Neural progenitor cell (in vitro differentiated cells): ENCODE results near the gene ADCY6. TPM values are rescaled to one million over a fixed set of nuclear protein-coding genes. Genes with fewer than 3 reads are reported as not detected.

Experiments
- DNase-seq: peaks from one replicate; pipeline ENCODE4 v3.0.0-alpha.2; 2016; ENCODE audit warnings: low spot score
- H2AFZ ChIP-seq: fragments of 200-600 bp; sonication (generic); replicated peaks from 2 replicates; pipeline ENCODE4 v1.6.1; 2016; ENCODE audit warnings: antibody characterized with exemption
- H3F3A ChIP-seq: fragments of 200-600 bp; sonication (generic); 2 replicates; pipeline ENCODE4 v1.6.1; 2016; ENCODE audit warnings: antibody characterized with exemption, low read depth
- H3K27ac ChIP-seq: fragments of 200-600 bp; sonication (generic); 2 replicates; pipeline ENCODE4 v1.5.1; 2016; ENCODE audit warnings: mild to moderate bottlenecking
- H3K27me3 ChIP-seq: fragments of 200-600 bp; sonication (generic); 2 replicates; pipeline ENCODE4 v1.6.1; 2016; ENCODE audit warnings: mild to moderate bottlenecking, moderate library complexity
- H3K36me3 ChIP-seq: fragments of 200-600 bp; sonication (generic); 2 replicates; pipeline ENCODE4 v1.5.1; 2016
- H3K4me1 ChIP-seq: fragments of 200-600 bp; sonication (generic); 2 replicates; pipeline ENCODE4 v1.6.1; 2016; ENCODE audit warnings: mixed run types
- H3K4me2 ChIP-seq: fragments of 200-600 bp; sonication (generic); 2 replicates; pipeline ENCODE4 v1.6.1; 2016
- H3K4me3 ChIP-seq: fragments of 200-600 bp; sonication (generic); 2 replicates; pipeline ENCODE4 v1.5.1; 2016
- H3K79me2 ChIP-seq: fragments of 200-600 bp; sonication (generic); 2 replicates; pipeline ENCODE4 v1.6.1; 2016; ENCODE audit warnings: low read depth
- H3K9ac ChIP-seq: fragments of 200-600 bp; sonication (generic); 2 replicates; pipeline ENCODE4 v1.6.1; 2016
- H3K9me3 ChIP-seq: fragments of 200-600 bp; sonication (generic); 2 replicates; pipeline ENCODE4 v1.5.1; 2016; ENCODE audit warnings: low read depth
- H4K20me1 ChIP-seq: fragments of 200-600 bp; sonication (generic); 2 replicates; pipeline ENCODE4 v1.6.1; 2016; ENCODE audit warnings: low read depth
- H3K27ac Mint-ChIP-seq: 3 replicates; pipeline ENCODE4 v1.8.0; 2021; ENCODE audit warnings: mixed read lengths
- H3K27me3 Mint-ChIP-seq: 2 replicates; pipeline ENCODE4 v1.8.0; 2022; ENCODE audit warnings: low read depth, mild to moderate bottlenecking, inconsistent platforms, moderate library complexity, mixed read lengths; ENCODE audit not compliant: insufficient read depth
- H3K36me3 Mint-ChIP-seq: 3 replicates; pipeline ENCODE4 v1.8.0; 2021; ENCODE audit warnings: mixed read lengths
- H3K4me1 Mint-ChIP-seq: 3 replicates; pipeline ENCODE4 v1.8.0; 2021; ENCODE audit warnings: mixed read lengths
- H3K4me3 Mint-ChIP-seq: 3 replicates; pipeline ENCODE4 v1.8.0; 2021; ENCODE audit warnings: mild to moderate bottlenecking, moderate library complexity, mixed read lengths
- H3K9me3 Mint-ChIP-seq: 3 replicates; pipeline ENCODE4 v1.8.0; 2020; ENCODE audit warnings: mixed read lengths
- CTCF ChIP-seq: fragments of 200-600 bp; sonication (generic); IDR thresholded peaks from 2 replicates; pipeline ENCODE4 v1.5.1; 2017; ENCODE audit warnings: antibody characterized with exemption, mild to moderate bottlenecking
- EZH2 ChIP-seq: fragments of 200-600 bp; sonication (generic); IDR thresholded peaks from 2 replicates; pipeline ENCODE4 v1.6.1; 2017; ENCODE audit warnings: antibody characterized with exemption, mild to moderate bottlenecking, moderate library complexity
- EZH2phosphoT487 ChIP-seq: fragments of 200-600 bp; sonication (generic); IDR thresholded peaks from 2 replicates; pipeline ENCODE4 v1.6.1; 2017; ENCODE audit warnings: antibody characterized with exemption
- microRNA-seq: library from miRNA; unstranded; fragments of <30 nt; microRNA quantifications from one replicate; pipeline ENCODE4, GENCODE V29; 2016
- small RNA-seq: library from RNA; depleted of rRNA; stranded (forward); fragments of <200 nt; gene quantifications from one replicate; pipeline ENCODE3, GENCODE V24; 2015
- total RNA-seq: library from RNA; depleted of rRNA; stranded (reverse); fragments of >200 nt; gene quantifications from 2 replicates; pipeline ENCODE4 v1.2.3, GENCODE V29; 2015; ENCODE audit warnings: low replicate concordance

ADCY6 gene
- total RNA-seq, 1 donor from 2014 or later = 22.4 TPM

DNA sequence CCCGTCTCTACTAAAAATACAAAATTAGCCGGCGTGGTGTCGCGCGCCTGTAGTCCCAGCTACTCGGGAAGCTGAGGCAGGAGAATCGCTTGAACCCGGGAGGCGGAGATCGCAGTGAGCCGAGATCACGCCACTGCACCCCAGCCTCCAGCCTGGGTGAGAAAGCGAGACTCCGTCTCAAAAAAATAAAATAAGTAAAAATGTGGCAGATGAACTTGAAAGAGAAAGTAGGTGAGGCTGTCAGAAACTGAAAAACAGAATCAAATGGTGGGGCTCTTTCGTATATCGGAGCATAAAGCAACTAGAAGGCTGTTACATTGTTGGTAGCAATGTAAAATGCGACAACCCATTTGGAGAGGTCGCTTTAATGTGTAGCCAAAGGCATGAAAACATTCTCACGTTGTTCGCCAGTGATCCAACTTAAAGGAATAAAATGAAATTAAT is 71.6 kb downstream of the ADCY6 start:
- peak; percentile 8 for DNase-seq
- peaks cover 42% of the 10 kb centered on the region for H3K79me2 ChIP-seq
- Mint-ChIP-seq H3K4me1 (peaks cover 27% of the 10 kb centered on the region), H3K36me3 (peaks cover 12% of the 10 kb centered on the region), H3K9me3 (peaks cover 12% of the 10 kb centered on the region), H3K4me3 (peak overlapping the region; percentile 94), H3K27ac (peak overlapping the region; percentile 98), H3K27me3 (peaks cover 7% of the 10 kb centered on the region)
- H3K4me1 ChIP-seq = peaks cover 14% of the 10 kb centered on the region
- H3K4me3 ChIP-seq = peak overlapping the region; percentile 92
- peak overlapping the region; percentile 21 for H2AFZ ChIP-seq
- H3K27me3 ChIP-seq = no peaks in the 10 kb centered on the region
- H3K9ac ChIP-seq = peak overlapping the region; percentile 71
- H3K9me3 ChIP-seq = peaks cover 9% of the 10 kb centered on the region
- H3K4me2 ChIP-seq = peak overlapping the region; percentile 96
- peaks cover 22% of the 10 kb centered on the region for H3F3A ChIP-seq
- H3K36me3 ChIP-seq = no peaks in the 10 kb centered on the region
- TF ChIP-seq EZH2phosphoT487 (no peak), CTCF (no peak)
- peak overlapping the region; percentile 76 for H3K27ac ChIP-seq
- H4K20me1 ChIP-seq = peaks cover 24% of the 10 kb centered on the region

GRCh38 chr12:48716493-48717251 is 72.2 kb downstream of the ADCY6 start, which contains the start of gene CCNT1:
Gene CCNT1 (minus strand): TSS chr12:48716707. CDS start chr12:48716675, 32 bp downstream.
- Histone ChIP-seq H4K20me1 (peaks cover 24% of the 10 kb centered on the region), H3K27me3 (no peaks in the 10 kb centered on the region), H3K36me3 (no peaks in the 10 kb centered on the region), H3K4me2 (peak within 1 kb of the TSS; percentile 96), H3K4me1 (peaks cover 14% of the 10 kb centered on the region), H2AFZ (peak within 1 kb of the TSS; percentile 21), H3K9me3 (peaks cover 9% of the 10 kb centered on the region), H3K4me3 (peak within 1 kb of the TSS; percentile 92), H3K9ac (peak within 1 kb of the TSS; percentile 91), H3K79me2 (peaks cover 48% of the 10 kb centered on the region), H3K27ac (peak within 1 kb of the TSS; percentile 84), H3F3A (peaks cover 22% of the 10 kb centered on the region)
- H3K27ac Mint-ChIP-seq = peak within 1 kb of the TSS; percentile 98
- peaks cover 27% of the 10 kb centered on the region for H3K4me1 Mint-ChIP-seq
- H3K27me3 Mint-ChIP-seq = peaks cover 7% of the 10 kb centered on the region
- DNase-seq = peak; percentile 99
- peaks cover 12% of the 10 kb centered on the region for H3K9me3 Mint-ChIP-seq
- H3K4me3 Mint-ChIP-seq = peak within 1 kb of the TSS; percentile 94
- peaks cover 12% of the 10 kb centered on the region for H3K36me3 Mint-ChIP-seq
- TF ChIP-seq EZH2 (no peak), EZH2phosphoT487 (no peak), CTCF (peak; percentile 41)

Small RNAs within 50 kb of the gene (microRNA-seq; reads per million reads assigned to microRNA genes)
- gene MIR4701 = not detected

Small RNAs within 50 kb of the gene (small RNA-seq; reads per million reads assigned to genes)
- gene MIR4701 = not detected
- not detected for gene RF00019

Other genes starting within 250 kb of the ADCY6 start
- not detected in 2 replicates for gene LALBA, start 219.0 kb downstream of the ADCY6 start, total RNA-seq
- gene KANSL2, start 106.9 kb downstream of the ADCY6 start, total RNA-seq = 82.6 and 97.5 TPM in 2 replicates
- 43.1 and 64.2 TPM in 2 replicates for gene CCNT1, start 72.4 kb downstream of the ADCY6 start, total RNA-seq
- gene CACNB3, start 29.4 kb upstream of the ADCY6 start, total RNA-seq = 25.0 and 31.3 TPM in 2 replicates
- 95.6 and 109 TPM in 2 replicates for gene DDX23, start 63.1 kb upstream of the ADCY6 start, total RNA-seq
- 9.8 and 16.7 TPM in 2 replicates for gene RND1, start 76.8 kb upstream of the ADCY6 start, total RNA-seq
- 12.6 and 18.2 TPM in 2 replicates for gene FKBP11, start 136.4 kb upstream of the ADCY6 start, total RNA-seq
- 84.1 and 144 TPM in 2 replicates for gene ARF3, start 168.4 kb upstream of the ADCY6 start, total RNA-seq
- gene WNT10B, start 182.6 kb upstream of the ADCY6 start, total RNA-seq = 0.07 and 1.2 TPM in 2 replicates
- gene WNT1, start 189.2 kb upstream of the ADCY6 start, total RNA-seq = 0.56 TPM in 1 of 2 replicates, not detected in the other
- gene DDN, start 210.3 kb upstream of the ADCY6 start, total RNA-seq = 0.25 TPM in 1 of 2 replicates, not detected in the other
- 32.4 and 41.8 TPM in 2 replicates for gene PRKAG1, start 229.7 kb upstream of the ADCY6 start, total RNA-seq